ENCODE results near the gene GTF3C5. TPM values are rescaled to one million over a fixed set of nuclear protein-coding genes. Genes with fewer than 3 reads are reported as not detected.

GTF3C5 gene
- total and polyA plus RNA-seq, 2 donors from 2014 or later = 38.0 to 47.7 TPM

DNA sequence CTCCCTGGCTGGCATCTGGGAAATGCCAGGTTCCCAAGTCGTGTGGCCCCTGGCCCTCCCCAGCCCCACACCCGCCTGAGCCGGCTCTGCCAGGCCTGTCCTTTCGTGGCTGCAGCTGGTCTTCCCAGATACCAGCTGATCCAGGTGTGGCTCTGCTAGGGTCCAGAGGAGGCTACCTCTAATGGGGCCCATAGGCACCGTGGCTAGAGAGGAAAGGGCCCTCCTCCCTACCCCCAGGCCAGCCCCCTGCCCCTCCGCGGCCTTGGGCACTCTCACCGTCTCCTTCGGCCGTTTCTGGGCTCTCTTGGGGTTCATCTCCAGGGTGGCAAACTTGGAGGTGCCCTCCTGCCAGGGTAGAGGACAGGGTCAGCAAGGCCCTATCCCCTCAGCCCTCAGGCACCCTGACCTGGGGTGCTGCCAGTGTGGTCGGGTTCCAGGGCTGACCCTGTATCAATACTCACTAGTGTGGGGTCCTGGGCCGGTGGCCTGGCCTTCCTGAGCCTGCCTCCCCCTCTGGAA, 73.2 kb downstream of the GTF3C5 start:
- Histone ChIP-seq H3K4me3 (ENCODE audit: low read length in 3 of 3) (no peak overlapping the region), H3K27ac (ENCODE audit: low read depth in 2 of 2, low read length in 2 of 2) (no peak overlapping the region), H3K4me1 (ENCODE audit: control insufficient read depth in 2 of 3, insufficient read depth in 2 of 3, low read depth in 1 of 3, low read length in 3 of 3) (no peaks in the 10 kb centered on the region), H3K36me3 (ENCODE audit: control insufficient read depth in 2 of 3, insufficient read depth in 3 of 3, low read length in 3 of 3) (peaks cover 2 to 53% (median 29%) of the 10 kb centered on the region in 3 donors), H3K27me3 (ENCODE audit: control insufficient read depth, insufficient read depth, low read length) (no peaks in the 10 kb centered on the region), H3K9me3 (ENCODE audit: control insufficient read depth in 2 of 3, insufficient read depth in 1 of 3, low read length in 3 of 3) (no peaks in the 10 kb centered on the region), H3K9ac (ENCODE audit: low read length in 3 of 3) (no peak overlapping the region)
- TF ChIP-seq CTCF (IDR thresholded peaks at IDR 0.05; ENCODE audit: borderline replicate concordance, extremely low read depth, insufficient read depth) = no peak
- DNase-seq = peak in 2 of 5 donors; percentile 37 to 68
- no peak for FAIRE-seq
- intact Hi-C loops (cut with DNase I) = loop anchor here (5.0 kb wide), 1 partner anchor 38 kb away; no protein-coding TSS in a partner anchor

GRCh38 chr9:133104718-133105460, 74.1 kb downstream of the GTF3C5 start:
- Histone ChIP-seq H3K27ac (ENCODE audit: low read depth in 2 of 2, low read length in 2 of 2) (no peak overlapping the region), H3K4me1 (ENCODE audit: control insufficient read depth in 2 of 3, insufficient read depth in 2 of 3, low read depth in 1 of 3, low read length in 3 of 3) (no peaks in the 10 kb centered on the region), H3K9ac (ENCODE audit: low read length in 3 of 3) (no peak overlapping the region), H3K36me3 (ENCODE audit: control insufficient read depth in 2 of 3, insufficient read depth in 3 of 3, low read length in 3 of 3) (peaks cover 0 to 56% (median 27%) of the 10 kb centered on the region in 3 donors), H3K9me3 (ENCODE audit: control insufficient read depth in 2 of 3, insufficient read depth in 1 of 3, low read length in 3 of 3) (no peaks in the 10 kb centered on the region), H3K27me3 (ENCODE audit: control insufficient read depth, insufficient read depth, low read length) (no peaks in the 10 kb centered on the region), H3K4me3 (ENCODE audit: low read length in 3 of 3) (no peak overlapping the region)
- intact Hi-C loops (cut with DNase I) = loop anchor here (5.0 kb wide), 1 partner anchor 37 kb away; no protein-coding TSS in a partner anchor
- FAIRE-seq (no peak), DNase-seq (peak in 2 of 5 donors; percentile 19 to 55)
- TF ChIP-seq CTCF (IDR thresholded peaks at IDR 0.05; ENCODE audit: borderline replicate concordance, extremely low read depth, insufficient read depth) = no peak

DNA sequence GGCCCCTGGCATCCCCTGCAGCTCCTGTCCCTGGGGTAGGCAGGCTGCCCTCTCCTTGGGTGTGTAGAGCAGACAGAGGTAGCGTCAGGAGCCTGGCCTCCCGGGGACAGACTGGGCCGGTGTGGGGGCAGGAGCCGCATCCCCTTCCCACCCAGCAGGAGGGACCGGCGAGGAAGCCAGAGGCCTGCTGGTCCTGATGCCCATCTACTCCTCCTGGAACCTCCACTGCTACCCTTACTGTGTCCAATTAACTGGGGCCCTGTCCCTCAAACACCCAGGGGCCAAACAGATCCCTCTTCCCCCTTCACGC, 74.6 kb downstream of the GTF3C5 start:
- Histone ChIP-seq H3K27me3 (ENCODE audit: control insufficient read depth, insufficient read depth, low read length) (no peaks in the 10 kb centered on the region), H3K4me3 (ENCODE audit: low read length in 3 of 3) (no peak overlapping the region), H3K4me1 (ENCODE audit: control insufficient read depth in 2 of 3, insufficient read depth in 2 of 3, low read depth in 1 of 3, low read length in 3 of 3) (no peaks in the 10 kb centered on the region), H3K36me3 (ENCODE audit: control insufficient read depth in 2 of 3, insufficient read depth in 3 of 3, low read length in 3 of 3) (peaks cover 0 to 56% (median 24%) of the 10 kb centered on the region in 3 donors), H3K9ac (ENCODE audit: low read length in 3 of 3) (no peak overlapping the region), H3K9me3 (ENCODE audit: control insufficient read depth in 2 of 3, insufficient read depth in 1 of 3, low read length in 3 of 3) (no peaks in the 10 kb centered on the region), H3K27ac (ENCODE audit: low read depth in 2 of 2, low read length in 2 of 2) (no peak overlapping the region)
- intact Hi-C loops (cut with DNase I) = no loop called here
- FAIRE-seq = no peak
- peak in 2 of 5 donors; percentile 26 to 54 for DNase-seq
- TF ChIP-seq CTCF (IDR thresholded peaks at IDR 0.05; ENCODE audit: borderline replicate concordance, extremely low read depth, insufficient read depth) = no peak
